Measurements from ENCODE around the gene ACSBG1. TPM values are rescaled to one million over a fixed set of nuclear protein-coding genes. Genes with fewer than 3 reads are reported as not detected.

ACSBG1 gene
- total and polyA plus RNA-seq, 5 donors, result 0.35 to 1.1 (median 0.47) TPM; not detected in 1

GRCh38 chr15:78220713-78221112, 13.7 kb downstream of the ACSBG1 start:
- Histone ChIP-seq H3K4me3 (ENCODE audit: low read length) (no peak overlapping the region), H3K4me1 (ENCODE audit: control insufficient read depth, insufficient read depth, low read length) (peaks cover 4% of the 10 kb centered on the region), H3K27me3 (ENCODE audit: control insufficient read depth, insufficient read depth) (no peaks in the 10 kb centered on the region), H3K27ac (ENCODE audit: low read length) (peak overlapping the region; percentile 88), H3K9me3 (ENCODE audit: control insufficient read depth, low read length) (no peaks in the 10 kb centered on the region)
- DNase-seq (no peak), ATAC-seq (no peak)
- intact Hi-C loops (cut with DNase I), result no loop called here
- WGBS, result 60% methylated on average over 1 of the region's 1 CpG

- no peak overlapping the region for H3K4me3 ChIP-seq (ENCODE audit: low read length)
- ATAC-seq (peak; percentile 84 to 88), DNase-seq (peak; percentile 77 to 85 (median 85))
- WGBS, result 60% methylated on average over 7 of the region's 7 CpGs
- no peaks in the 10 kb centered on the region for H3K9me3 ChIP-seq (ENCODE audit: control insufficient read depth, low read length)
- H3K4me1 ChIP-seq (ENCODE audit: control insufficient read depth, insufficient read depth, low read length), result peaks cover 11% of the 10 kb centered on the region
- H3K27ac ChIP-seq (ENCODE audit: low read length), result peak overlapping the region; percentile 94
- H3K27me3 ChIP-seq (ENCODE audit: control insufficient read depth, insufficient read depth), result no peaks in the 10 kb centered on the region
- intact Hi-C loops (cut with DNase I), result no loop called here
Observed at GRCh38 chr15:78216276-78217104, 17.9 kb downstream of the ACSBG1 start.

GRCh38 chr15:78213956-78214355, 20.4 kb downstream of the ACSBG1 start:
- no peaks in the 10 kb centered on the region for H3K9me3 ChIP-seq (ENCODE audit: control insufficient read depth, low read length)
- no peak for ATAC-seq
- intact Hi-C loops (cut with DNase I), result no loop called here
- DNase-seq, result no peak
- peaks cover 11% of the 10 kb centered on the region for H3K4me1 ChIP-seq (ENCODE audit: control insufficient read depth, insufficient read depth, low read length)
- WGBS, result 86% methylated on average over 4 of the region's 4 CpGs
- H3K27ac ChIP-seq (ENCODE audit: low read length), result no peak overlapping the region
- no peak overlapping the region for H3K4me3 ChIP-seq (ENCODE audit: low read length)
- no peaks in the 10 kb centered on the region for H3K27me3 ChIP-seq (ENCODE audit: control insufficient read depth, insufficient read depth)

- intact Hi-C loops (cut with DNase I), result no loop called here
- H3K27me3 ChIP-seq (ENCODE audit: control insufficient read depth, insufficient read depth), result no peaks in the 10 kb centered on the region
- H3K27ac ChIP-seq (ENCODE audit: low read length), result no peak overlapping the region
- DNase-seq, result no peak
- no peaks in the 10 kb centered on the region for H3K9me3 ChIP-seq (ENCODE audit: control insufficient read depth, low read length)
- peaks cover 11% of the 10 kb centered on the region for H3K4me1 ChIP-seq (ENCODE audit: control insufficient read depth, insufficient read depth, low read length)
- 90% methylated on average over 6 of the region's 6 CpGs for WGBS
- H3K4me3 ChIP-seq (ENCODE audit: low read length), result no peak overlapping the region
- no peak for ATAC-seq
Observed at GRCh38 chr15:78213425-78213750, 21.0 kb downstream of the ACSBG1 start.

- Histone ChIP-seq H3K4me1 (ENCODE audit: control insufficient read depth, insufficient read depth, low read length) (peaks cover 11% of the 10 kb centered on the region), H3K9me3 (ENCODE audit: control insufficient read depth, low read length) (no peaks in the 10 kb centered on the region), H3K27ac (ENCODE audit: low read length) (peak overlapping the region; percentile 54), H3K4me3 (ENCODE audit: low read length) (no peak overlapping the region), H3K27me3 (ENCODE audit: control insufficient read depth, insufficient read depth) (no peaks in the 10 kb centered on the region)
- intact Hi-C loops (cut with DNase I), result no loop called here
- WGBS, result 53% methylated on average over 17 of the region's 17 CpGs
- peak; percentile 56 to 81 for ATAC-seq
- DNase-seq, result peak; percentile 76 to 85 (median 82)
Observed at GRCh38 chr15:78212546-78213424, 21.6 kb downstream of the ACSBG1 start.

GRCh38 chr15:78212008-78212407, 22.4 kb downstream of the ACSBG1 start:
- intact Hi-C loops (cut with DNase I), result no loop called here
- no peak for ATAC-seq
- no peaks in the 10 kb centered on the region for H3K9me3 ChIP-seq (ENCODE audit: control insufficient read depth, low read length)
- peaks cover 13% of the 10 kb centered on the region for H3K4me1 ChIP-seq (ENCODE audit: control insufficient read depth, insufficient read depth, low read length)
- 90% methylated on average over 10 of the region's 10 CpGs for WGBS
- DNase-seq, result no peak
- H3K27ac ChIP-seq (ENCODE audit: low read length), result peak overlapping the region; percentile 54
- no peaks in the 10 kb centered on the region for H3K27me3 ChIP-seq (ENCODE audit: control insufficient read depth, insufficient read depth)
- no peak overlapping the region for H3K4me3 ChIP-seq (ENCODE audit: low read length)

- H3K27ac ChIP-seq (ENCODE audit: low read length), result peak overlapping the region; percentile 84
- H3K4me3 ChIP-seq (ENCODE audit: low read length), result no peak overlapping the region
- 76% methylated on average over 12 of the region's 12 CpGs for WGBS
- no peaks in the 10 kb centered on the region for H3K27me3 ChIP-seq (ENCODE audit: control insufficient read depth, insufficient read depth)
- ATAC-seq, result no peak
- no peaks in the 10 kb centered on the region for H3K9me3 ChIP-seq (ENCODE audit: control insufficient read depth, low read length)
- no peak for DNase-seq
- intact Hi-C loops (cut with DNase I), result no loop called here
- H3K4me1 ChIP-seq (ENCODE audit: control insufficient read depth, insufficient read depth, low read length), result peaks cover 17% of the 10 kb centered on the region
Observed at GRCh38 chr15:78211189-78211921, 23.0 kb downstream of the ACSBG1 start.

GRCh38 chr15:78210349-78210717, 24.0 kb downstream of the ACSBG1 start:
- H3K9me3 ChIP-seq (ENCODE audit: control insufficient read depth, low read length), result no peaks in the 10 kb centered on the region
- ATAC-seq (no peak), DNase-seq (no peak)
- peaks cover 22% of the 10 kb centered on the region for H3K4me1 ChIP-seq (ENCODE audit: control insufficient read depth, insufficient read depth, low read length)
- H3K27me3 ChIP-seq (ENCODE audit: control insufficient read depth, insufficient read depth), result no peaks in the 10 kb centered on the region
- H3K27ac ChIP-seq (ENCODE audit: low read length), result peak overlapping the region; percentile 84
- 52% methylated on average over 5 of the region's 5 CpGs for WGBS
- H3K4me3 ChIP-seq (ENCODE audit: low read length), result no peak overlapping the region
- intact Hi-C loops (cut with DNase I), result no loop called here

- intact Hi-C loops (cut with DNase I), result no loop called here
- peak; percentile 66 to 82 (median 79) for DNase-seq
- peak; percentile 14 to 29 for ATAC-seq
Observed at GRCh38 chr15:78209646-78210348, 24.6 kb downstream of the ACSBG1 start.

GRCh38 chr15:78208887-78209645, 25.3 kb downstream of the ACSBG1 start:
- Histone ChIP-seq H3K4me1 (ENCODE audit: control insufficient read depth, insufficient read depth, low read length) (peaks cover 30% of the 10 kb centered on the region), H3K9me3 (ENCODE audit: control insufficient read depth, low read length) (no peaks in the 10 kb centered on the region), H3K4me3 (ENCODE audit: low read length) (no peak overlapping the region), H3K27me3 (ENCODE audit: control insufficient read depth, insufficient read depth) (no peaks in the 10 kb centered on the region), H3K27ac (ENCODE audit: low read length) (peak overlapping the region; percentile 84)
- DNase-seq (peak in 1 of 3 donors; percentile 60), ATAC-seq (no peak)
- WGBS, result 87% methylated on average over 20 of the region's 20 CpGs
- intact Hi-C loops (cut with DNase I), result no loop called here

More at GRCh38 chr15:78209646-78210348, 24.6 kb downstream of the ACSBG1 start:
- peaks cover 23% of the 10 kb centered on the region for H3K4me1 ChIP-seq (ENCODE audit: control insufficient read depth, insufficient read depth, low read length)
- H3K4me3 ChIP-seq (ENCODE audit: low read length), result no peak overlapping the region
- peak overlapping the region; percentile 84 for H3K27ac ChIP-seq (ENCODE audit: low read length)
- no peaks in the 10 kb centered on the region for H3K9me3 ChIP-seq (ENCODE audit: control insufficient read depth, low read length)
- H3K27me3 ChIP-seq (ENCODE audit: control insufficient read depth, insufficient read depth), result no peaks in the 10 kb centered on the region
- WGBS, result 50% methylated on average over 9 of the region's 9 CpGs

All from right cardiac atrium (tissue), 5 donors.